Inferior parietal cortex (tissue), 1 donor: ENCODE results near the gene ZNF23.
"Not testable (repeated sequence)": the region's sequence is repeated elsewhere in the genome, so short reads cannot be mapped to it uniquely, and the experiment has no call there.

Experiments
- DNase-seq: peaks from one replicate; pipeline ENCODE4 v3.0.0-alpha.2; 2016; ENCODE audit errors: extremely low spot score

The ZNF23 gene

DNA sequence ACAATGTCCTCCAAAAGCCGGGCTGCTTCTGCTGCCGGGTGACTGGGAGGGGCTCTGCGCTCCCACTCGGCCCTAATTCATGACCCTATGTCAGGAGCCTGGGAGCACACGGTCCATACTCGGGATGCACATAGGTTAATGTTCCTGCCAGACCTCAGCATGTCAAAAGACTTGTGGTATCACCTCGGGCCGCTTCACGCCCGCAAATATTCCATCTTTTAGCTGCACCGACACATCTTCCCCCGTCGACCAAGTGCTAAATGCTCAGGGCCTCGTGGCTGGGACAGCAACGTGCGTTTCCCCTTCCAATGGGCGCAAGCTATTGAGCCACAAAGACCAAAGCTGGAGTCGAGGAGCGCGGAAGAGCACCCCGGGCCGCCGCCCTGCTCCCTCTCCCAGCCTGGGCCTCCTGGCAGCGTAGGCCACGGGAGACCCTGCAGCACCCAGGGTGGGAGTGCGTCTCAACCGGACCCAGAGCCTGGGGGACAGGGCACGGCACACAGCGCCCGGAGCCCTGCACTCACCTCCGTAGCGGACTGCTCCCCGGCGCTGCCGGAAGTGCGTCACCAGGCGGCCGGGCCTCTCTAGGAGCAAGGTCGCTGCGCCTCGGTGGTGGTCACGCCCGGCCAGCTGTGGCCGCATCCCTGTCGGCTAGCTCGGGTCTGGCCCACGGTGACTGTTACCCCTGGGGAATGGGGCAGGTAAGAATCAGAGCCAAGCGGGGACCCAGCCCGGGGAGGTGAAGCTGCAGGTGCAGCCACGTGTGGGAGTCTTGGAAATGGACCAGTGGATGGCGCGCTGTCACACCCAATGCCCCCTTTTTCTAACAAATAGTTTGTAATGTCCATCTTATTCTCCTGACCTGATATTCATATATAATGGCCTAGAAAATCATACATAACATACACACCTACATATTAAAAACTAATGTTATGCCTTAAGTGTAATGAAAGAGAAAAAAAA lies at the start of gene ZNF23:
Gene ZNF23 (minus strand): TSS at position 562 of the 963 bp plus-strand sequence. CDS start 5,451 bp downstream, outside the sequence.
- peak; percentile 86 for DNase-seq

DNA sequence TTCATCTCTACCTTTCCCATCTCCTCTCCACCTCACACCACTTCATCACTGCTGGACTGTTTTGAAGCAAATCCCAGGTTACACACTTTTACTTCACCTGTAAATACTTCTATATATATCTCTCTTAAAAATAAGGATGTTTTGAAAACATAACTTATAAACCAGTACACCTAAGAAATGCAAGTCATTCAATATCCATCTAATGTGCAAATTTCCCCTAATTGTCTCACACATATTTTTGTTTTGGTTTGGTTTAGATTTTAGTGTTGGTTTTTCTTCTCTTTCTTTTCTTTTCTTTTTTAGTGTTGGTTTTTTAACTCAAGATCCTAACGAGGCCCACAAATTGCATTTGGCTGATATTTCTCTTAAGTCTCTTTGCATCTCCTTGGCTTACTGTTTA lies 45.0 kb upstream of the ZNF23 start:
- DNase-seq = no peak

DNA sequence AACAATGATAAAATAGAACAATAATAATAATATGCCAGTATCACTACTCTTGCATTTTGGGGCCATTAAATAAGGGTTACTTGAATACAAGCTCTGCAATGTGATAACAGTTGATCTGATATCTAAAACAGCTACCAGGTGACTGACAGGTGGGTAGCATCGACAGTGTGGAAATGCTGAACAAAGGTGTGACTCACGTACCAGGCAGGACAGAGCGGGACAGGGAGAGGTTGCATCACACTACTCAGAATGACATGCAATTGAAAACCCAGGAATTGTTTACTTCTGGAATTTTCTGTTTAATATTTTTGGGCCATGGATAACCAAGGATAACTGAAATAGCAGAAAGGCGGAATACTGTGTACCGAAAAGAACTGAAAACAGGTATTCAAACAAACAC lies 42.9 kb upstream of the ZNF23 start:
- DNase-seq = no peak

DNA sequence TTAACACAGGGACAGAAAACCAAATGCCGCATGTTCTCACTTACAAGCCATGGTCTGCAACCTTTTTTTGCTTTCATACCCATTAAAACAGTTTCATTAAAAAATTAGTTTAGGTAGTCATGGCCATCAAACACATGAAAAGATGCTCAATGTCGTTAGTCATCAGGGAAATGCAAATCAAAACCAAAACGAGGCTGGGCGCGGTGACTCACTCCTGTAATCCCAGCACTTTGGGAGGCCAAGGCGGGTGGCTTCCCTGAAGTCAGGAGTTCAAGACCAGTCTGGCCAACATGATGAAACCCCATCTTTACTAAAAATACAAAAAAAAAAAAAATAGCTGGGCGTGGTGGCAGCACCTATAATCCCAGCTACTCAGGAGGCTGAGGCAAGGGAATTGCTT lies 42.0 kb upstream of the ZNF23 start:
- DNase-seq = not testable (repeated sequence)

DNA sequence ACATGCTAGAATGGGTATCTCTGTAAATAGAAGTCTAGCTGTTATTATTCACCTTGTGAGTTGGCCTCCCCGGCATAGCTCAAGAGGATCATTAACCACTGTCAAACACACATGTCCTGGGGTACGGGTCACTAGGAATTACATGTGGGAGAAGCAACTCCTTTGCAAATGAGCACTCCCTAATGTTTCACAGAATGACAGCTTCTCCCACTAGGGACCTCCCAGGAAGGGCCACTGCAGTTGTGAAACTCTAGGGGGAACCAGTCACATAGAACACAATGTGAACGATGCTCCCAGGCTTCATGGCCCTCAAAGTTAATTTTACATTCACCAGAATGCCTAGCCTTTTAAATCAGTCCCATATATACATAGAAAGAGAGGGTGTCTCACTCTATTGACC lies 39.5 kb upstream of the ZNF23 start:
- no peak for DNase-seq

DNA sequence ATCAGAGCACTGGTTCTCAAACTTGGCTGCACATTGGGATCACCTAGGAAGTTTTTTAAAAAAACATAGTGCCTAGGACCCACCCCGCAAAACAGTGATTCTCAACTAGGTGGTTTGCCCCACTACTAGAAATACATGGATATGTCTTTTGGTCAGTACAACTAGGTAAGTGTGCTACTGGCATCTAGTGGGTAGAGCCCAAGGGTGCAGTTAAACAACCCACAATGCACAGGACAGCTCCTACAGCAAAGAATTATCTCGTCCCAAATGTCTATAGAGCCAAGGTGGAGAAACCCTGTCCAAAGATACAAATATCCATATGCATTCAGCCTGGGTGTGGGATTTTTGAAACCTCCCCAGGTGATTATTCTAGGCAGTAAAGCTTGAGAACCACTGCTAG lies 38.9 kb upstream of the ZNF23 start:
- DNase-seq = no peak

DNA sequence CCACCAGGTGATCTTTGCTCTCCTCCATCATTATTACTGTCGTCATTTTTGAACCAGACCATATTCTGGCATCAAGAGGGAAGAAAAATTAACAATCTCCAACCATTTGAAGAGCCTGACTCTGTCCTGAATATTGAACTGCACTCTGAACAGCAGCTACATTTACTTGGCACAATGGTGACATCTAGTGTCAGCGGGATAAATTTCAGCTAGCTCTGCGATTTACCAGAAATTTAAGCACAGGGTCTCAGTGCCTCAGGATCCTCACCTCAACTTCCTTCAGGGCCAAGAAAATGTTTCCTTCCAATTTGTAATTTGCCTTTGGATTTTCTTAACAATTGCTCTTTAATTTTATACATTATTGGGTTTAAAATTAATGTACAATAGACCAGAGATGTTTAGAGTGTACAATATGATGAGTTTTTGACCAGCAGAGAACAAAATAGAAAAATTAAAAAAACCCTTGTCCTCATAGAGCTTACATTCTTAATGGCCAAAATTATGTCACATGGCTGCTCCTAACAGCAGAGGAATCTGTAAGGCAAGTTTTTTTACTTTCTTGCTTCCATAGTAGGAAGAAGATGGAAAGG lies 37.8 kb upstream of the ZNF23 start:
- peak; percentile 81 for DNase-seq

DNA sequence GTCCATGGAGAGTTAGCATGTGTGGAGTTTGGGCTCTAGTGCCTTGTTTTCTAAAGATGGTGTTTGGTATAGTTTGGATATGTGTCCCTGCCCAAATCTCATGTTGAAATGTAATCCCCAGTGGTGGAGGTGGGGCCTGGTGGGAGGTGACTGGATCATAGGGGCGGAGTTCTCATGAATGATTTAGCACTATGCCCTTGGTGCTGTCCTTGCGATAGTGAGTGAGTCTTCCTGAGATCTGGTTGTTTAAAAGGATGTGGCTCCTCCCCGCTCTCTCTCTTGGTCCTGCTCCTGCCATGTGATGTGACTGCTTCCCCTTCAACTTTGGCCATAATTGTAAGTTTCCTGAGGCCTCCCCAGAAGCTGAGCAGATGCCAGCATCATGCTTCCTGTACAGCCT lies 36.0 kb upstream of the ZNF23 start:
- no peak for DNase-seq

DNA sequence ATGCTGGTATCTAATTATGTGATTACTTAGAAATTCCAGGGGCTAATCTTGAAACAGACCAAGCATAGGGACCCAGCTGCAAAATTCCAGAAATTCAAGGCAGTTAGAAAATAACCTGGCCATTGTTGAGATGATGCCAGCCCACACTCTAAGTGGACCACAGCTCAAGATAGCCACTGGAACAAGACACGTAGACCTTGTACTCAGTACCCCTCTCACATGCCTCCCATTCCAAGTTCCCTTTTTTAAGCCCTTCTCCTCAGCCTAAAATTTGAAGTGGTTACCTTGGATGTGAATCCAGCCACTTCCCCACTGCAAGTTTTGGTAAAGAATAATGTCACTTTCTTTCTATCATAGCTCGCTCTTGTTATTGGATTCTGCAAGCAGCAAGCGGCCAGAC lies 31.2 kb upstream of the ZNF23 start:
- DNase-seq = no peak

DNA sequence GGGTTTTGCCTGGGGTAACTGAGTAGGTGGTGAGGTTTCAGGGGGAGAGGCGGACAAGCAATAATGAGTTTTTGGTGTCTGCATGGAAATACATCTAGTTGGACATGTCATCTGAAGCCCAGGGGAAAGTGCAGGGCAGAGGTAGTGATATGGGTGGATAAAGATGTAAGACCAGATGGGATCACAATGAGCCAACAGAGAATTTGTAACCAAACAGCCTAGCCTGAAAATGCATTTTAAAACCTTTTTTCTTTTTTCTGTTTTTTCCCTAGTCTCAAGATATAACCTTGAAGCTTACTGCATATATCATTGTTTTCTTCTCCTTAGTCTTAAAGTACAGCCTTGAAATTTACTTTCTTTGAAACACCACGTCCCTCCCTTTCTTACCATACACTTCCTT lies 30.7 kb upstream of the ZNF23 start:
- DNase-seq = no peak

DNA sequence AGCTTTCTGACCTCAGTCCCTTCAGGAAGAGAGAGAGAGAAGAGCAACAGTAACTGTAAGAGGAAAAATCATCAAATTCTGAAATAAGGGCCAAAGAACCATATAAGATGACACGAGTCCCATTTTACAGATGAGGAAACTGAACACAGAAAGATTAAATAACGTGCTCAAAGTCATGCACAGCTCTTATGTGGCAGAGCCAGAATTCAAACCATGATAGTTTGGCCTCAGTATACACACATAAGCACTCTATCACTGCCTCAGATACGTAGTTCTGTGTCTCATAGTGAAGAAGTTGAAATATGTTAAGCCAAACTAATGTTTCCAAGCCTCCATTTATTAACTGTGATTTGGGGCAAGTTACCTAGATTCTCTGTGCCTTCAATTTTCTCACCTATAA lies 29.0 kb upstream of the ZNF23 start:
- no peak for DNase-seq

DNA sequence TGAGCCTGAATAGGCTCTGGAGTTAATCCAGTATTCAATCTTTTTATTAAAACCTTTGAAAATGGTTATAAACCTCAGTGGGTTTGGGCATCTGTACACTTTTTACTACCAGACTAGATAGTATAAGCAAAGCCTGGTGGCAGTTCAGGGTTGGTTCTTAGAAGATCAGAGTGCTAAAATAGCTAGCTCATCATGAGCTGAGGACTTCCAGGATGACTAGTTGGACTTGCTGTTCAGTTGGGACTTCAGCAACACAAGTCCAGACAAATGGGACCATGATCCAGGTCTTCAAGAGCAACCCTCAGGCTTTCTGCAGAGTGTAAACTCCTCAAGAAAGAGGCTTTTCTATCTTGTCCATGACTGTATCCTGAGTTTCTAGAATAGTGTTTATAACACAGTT lies 28.3 kb upstream of the ZNF23 start:
- no peak for DNase-seq

DNA sequence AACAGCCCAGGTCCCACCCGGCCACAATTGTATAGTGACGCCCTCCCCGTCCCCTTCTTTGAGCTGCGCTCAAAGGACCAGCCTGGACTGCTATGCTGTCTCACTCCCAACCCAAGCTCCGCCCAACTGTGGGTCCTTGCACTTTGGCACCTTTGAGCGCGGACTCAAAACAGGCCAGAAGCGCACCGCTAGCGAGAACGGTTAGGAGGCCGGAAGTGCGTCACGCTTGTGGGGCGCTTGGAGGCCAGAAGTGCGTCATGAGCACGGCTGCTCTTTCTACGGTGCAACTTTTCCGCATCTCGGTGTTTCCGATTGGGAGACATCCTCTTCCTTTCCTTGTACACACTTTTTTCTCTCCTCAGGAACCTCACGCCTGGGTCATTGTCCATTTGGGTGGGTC lies 27.1 kb upstream of the ZNF23 start, which contains the start of gene ZNF19:
Gene ZNF19 (minus strand): TSS at position 203 of the 400 bp plus-strand sequence. CDS start 7,210 bp downstream, outside the sequence.
- no peak for DNase-seq

DNA sequence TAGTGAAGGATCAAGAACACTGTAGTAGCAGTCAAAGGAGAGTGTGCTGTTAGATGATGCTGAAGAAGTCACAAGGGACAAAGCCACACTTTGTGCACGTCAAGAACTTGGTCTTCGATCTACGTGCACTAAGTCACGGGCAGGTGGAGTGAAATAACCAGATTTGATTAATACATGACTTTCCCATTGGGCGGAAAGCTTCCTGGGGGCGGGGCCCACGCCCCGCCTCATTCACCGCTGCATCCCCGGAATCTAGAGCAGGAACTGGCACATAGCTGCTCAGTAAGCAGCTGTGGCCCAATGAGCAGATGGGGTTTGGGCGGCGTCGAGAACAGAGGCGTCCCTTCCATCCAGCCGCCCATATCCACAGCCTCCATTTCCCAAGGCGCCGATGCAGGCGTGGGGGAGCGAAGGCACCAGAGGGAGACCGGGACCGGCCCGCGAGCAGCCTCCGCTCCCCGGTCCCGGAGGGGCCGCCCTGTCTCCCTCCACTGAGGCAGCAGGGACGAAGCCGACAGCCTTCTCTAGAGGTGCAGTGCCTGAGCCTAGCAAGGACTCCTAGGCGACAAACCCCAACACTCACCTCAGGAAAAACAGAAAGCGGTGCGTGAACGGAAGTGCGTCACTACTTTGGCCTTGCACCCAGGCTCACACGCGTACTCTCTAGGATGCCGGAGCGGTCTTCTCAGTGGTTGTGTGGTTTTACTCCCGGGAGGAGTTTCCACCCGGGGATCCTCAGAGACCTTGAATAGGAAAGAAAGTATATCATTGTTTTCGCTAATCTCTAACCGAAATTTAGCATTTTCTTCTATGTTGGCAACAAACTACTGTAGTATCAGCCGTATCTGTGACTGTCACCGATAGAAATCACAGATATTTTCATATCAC lies 22.2 kb upstream of the ZNF23 start:
- peak; percentile 98 for DNase-seq

DNA sequence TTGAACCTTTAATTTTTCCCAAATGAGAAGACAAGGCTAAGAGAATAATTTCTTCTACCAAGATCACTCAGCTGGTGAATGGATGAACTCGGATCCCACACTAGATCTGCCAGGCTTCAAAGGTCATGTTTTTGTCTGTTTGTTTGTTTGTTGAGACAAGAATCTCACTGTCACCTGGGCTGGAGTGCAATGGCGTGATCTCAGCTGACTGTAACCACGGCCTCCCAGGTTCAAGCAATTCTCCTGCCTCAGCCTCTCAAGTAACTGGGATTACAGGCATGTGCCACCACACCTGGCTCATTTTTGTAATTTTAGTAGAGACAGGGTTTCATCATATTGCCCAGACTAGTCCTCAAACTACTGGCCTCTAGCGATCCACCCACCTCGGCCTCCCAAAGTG lies 20.5 kb upstream of the ZNF23 start:
- no peak for DNase-seq

DNA sequence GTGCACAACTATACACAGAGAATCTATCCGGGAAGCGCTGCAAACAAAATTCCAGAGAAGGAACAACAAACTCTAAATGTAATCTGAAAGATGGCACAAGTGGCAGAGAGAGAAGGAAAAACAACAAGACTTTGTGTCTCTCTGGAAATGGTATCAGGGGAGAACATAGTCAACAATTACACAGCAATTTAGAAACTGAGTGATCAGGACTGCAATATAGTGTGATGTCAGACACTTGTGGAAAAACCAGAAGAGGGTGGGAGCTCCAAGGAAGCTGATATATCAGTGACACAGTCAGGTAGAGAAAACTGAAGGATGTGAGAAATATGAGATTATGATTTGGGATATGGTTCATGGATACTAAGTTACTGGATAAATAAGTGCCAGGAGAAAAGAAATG lies 18.9 kb upstream of the ZNF23 start:
- DNase-seq = no peak

DNA sequence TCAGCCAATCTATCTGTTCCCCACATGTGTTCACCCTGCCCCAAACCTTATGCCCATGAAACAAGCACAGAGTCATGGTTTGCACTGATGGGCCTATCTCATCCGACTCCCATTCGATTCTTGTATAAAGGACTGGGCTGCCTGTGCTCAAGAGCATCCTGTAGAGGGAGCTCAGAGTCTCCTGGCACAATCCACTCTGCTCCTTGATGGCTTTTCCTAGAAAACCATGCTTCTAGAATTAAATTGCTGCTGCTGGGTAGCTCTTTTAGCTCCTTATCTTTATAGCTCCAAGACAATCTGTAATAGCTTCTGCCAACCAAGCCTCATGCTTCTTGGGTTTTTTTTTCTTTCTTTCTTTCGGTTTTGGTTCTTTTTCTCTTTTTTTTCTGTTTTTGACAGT lies 17.4 kb upstream of the ZNF23 start:
- peak; percentile 38 for DNase-seq

DNA sequence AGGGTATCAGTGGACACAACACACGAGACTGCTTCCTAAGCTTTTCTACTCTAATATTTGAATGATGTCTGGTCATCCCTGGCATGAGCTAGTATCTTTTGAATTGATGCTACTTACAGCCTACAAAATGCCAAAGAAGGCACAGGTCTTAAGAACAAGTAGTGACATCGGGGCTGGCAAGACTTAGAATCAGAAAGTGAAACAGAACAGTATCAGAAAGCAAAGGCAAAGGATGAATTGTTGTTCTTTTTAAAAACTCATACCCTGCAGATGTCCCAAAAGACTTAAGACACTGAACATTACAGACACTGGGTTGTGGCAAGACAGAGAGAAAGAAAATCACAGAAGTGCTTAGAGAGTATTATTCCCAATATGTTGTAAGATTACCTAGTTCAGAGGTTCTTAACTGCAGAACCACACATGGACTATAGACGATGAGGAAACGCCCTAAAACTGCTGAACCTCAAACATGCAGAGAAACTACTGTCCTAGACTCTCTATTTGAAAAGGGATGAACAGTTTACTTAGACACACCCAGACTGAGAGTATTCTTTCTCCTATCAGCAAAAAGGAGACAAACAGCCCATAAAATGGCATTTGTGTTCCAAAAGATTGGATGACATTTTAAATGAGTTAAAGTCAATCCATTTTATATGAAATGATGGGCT lies 14.5 kb upstream of the ZNF23 start:
- no peak for DNase-seq

DNA sequence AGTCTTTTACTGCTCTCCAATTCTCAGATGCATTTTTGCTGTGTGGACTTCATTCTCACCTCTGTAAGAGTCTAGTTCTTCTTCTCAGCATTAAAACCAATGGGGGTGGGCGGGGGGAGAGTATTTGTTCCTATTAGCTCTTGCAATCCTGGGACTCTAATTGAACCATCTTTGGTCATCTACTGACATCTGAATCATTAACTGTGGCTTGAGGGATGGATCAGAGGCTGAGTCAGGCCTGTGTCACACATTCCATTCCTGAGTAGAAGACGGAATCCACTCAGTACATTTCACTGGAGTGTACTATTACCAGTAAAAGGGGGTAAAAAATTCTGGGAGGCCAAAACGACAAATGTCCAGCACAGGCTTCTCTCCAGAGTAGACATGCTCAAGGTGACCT lies 12.8 kb upstream of the ZNF23 start:
- no peak for DNase-seq

DNA sequence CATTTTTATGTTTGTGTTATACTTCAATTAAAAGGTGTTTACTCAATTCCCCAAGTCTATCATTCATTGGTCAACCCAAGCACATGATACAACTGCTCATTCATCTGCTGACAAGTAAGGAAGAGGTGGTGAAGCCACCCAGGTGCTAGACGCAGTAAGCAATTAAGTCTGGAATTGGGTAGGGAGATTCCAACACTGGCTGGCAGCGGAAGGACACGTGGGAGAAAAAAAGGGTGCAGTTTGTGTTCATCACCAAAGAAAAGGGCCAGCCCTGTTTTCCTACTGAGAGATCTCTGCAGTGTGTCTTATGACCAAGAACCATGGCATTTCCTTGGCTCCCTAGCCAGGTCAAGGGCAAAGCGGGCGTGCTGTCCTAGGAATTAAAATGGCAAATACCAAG lies 11.8 kb upstream of the ZNF23 start:
- no peak for DNase-seq

DNA sequence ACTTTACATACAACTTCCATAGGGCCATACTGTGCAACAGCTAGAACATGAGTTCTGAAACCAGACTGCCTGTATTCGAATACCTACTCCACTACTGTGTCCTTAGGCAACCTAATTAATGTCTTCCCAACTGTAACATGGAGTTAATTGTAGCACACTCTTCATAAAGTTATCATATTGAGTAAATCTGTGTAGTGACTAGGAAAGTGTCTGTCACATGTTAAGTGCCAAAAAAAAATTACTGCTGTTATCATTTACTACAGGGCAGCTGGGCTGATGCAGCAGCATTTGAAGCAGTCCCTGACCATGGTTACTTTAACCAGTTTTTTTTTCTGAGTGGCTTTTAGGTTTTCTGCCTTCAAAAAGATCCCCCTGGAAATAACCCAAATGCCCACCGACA lies 10.9 kb upstream of the ZNF23 start:
- DNase-seq = no peak

DNA sequence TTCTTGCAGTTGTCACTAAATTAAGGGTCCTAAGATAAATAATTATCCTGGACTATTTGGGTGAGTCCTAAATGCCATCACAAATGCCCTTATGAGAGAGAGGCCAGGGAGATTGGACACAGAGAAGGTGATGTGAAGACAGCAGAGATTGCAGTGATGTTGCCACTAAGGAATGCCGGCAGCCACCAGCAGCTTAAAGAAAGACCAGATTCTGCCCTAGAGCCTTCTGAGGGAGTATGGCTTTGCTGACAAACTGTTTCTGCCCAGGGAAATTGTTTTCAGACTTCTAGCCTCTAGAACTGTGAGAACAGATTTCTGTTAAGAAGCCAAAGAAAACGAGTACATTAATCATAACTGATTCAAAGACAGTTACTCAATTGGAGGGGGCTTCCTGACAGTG lies 10.0 kb upstream of the ZNF23 start:
- no peak for DNase-seq
